Measurements from ENCODE around the gene SHROOM4.

DNA sequence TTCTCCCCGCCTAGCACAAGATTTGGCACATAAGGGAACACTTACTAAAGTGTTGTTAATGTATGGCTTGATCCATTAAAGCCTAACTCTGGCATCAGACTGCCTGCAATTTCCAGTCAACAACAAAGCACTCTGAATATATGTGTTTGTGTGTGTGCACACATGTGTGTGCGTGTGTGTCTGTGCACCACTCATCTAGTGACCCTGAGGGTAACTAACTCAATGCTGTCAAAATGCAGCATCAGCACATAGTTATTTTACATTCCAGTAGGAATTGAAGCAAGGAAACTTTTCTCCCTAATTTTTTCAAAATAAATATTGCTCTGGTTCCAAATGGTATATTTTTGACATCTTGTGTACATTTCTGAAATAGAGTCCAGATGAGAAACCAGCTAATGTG lies 94.4 kb downstream of the SHROOM4 start:
- TF ChIP-seq, protein P1, sequence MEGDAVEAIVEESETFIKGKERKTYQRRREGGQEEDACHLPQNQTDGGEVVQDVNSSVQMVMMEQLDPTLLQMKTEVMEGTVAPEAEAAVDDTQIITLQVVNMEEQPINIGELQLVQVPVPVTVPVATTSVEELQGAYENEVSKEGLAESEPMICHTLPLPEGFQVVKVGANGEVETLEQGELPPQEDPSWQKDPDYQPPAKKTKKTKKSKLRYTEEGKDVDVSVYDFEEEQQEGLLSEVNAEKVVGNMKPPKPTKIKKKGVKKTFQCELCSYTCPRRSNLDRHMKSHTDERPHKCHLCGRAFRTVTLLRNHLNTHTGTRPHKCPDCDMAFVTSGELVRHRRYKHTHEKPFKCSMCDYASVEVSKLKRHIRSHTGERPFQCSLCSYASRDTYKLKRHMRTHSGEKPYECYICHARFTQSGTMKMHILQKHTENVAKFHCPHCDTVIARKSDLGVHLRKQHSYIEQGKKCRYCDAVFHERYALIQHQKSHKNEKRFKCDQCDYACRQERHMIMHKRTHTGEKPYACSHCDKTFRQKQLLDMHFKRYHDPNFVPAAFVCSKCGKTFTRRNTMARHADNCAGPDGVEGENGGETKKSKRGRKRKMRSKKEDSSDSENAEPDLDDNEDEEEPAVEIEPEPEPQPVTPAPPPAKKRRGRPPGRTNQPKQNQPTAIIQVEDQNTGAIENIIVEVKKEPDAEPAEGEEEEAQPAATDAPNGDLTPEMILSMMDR (IDR thresholded peaks at IDR 0.05) = no peak
- TF ChIP-seq POLR2A (IDR thresholded peaks at IDR 0.05) = no peak

All from lower leg skin (tissue), 3 donors.